Natural killer cell (primary cell): ENCODE measurements around the gene NTN4. TPM values are rescaled to one million over a fixed set of nuclear protein-coding genes. Genes with fewer than 3 reads are reported as not detected.

Experiments used
- ATAC-seq, 3 donors: fragments of 150-1000 bp in 2 of 3; fragments of 200-7000 bp in 1 of 3; cut with Tn5 transposase; 1 replicate in 1 of 3; 2 replicates in 2 of 3; pipeline ENCODE4 v1.10.0; 2021; ENCODE audit warnings: mild to moderate bottlenecking in 2 of 3, moderate library complexity in 2 of 3
- DNase-seq, 2 donors: peaks; one replicate each; pipeline versions ENCODE4 v3.0.0 to v3.0.0-alpha.2; 2013 to 2021; ENCODE audit warnings: mixed read lengths in 1 of 2
- H3K27ac ChIP-seq: one replicate; pipeline ENCODE4 v1.5.1; 2013; ENCODE audit warnings: mild to moderate bottlenecking, low read length
- H3K27me3 ChIP-seq: one replicate; pipeline ENCODE4 v1.6.1; 2013; ENCODE audit warnings: low read length; ENCODE audit not compliant: control insufficient read depth, insufficient read depth
- H3K36me3 ChIP-seq: one replicate; pipeline ENCODE4 v1.6.1; 2013; ENCODE audit warnings: low read length; ENCODE audit not compliant: control insufficient read depth, insufficient read depth
- H3K4me1 ChIP-seq: one replicate; pipeline ENCODE4 v1.6.1; 2013; ENCODE audit warnings: low read length; ENCODE audit not compliant: control insufficient read depth, insufficient read depth
- H3K4me3 ChIP-seq: one replicate; pipeline ENCODE4 v1.5.1; 2013; ENCODE audit warnings: low read length
- H3K9me3 ChIP-seq: one replicate; pipeline ENCODE4 v1.6.1; 2013; ENCODE audit warnings: low read length; ENCODE audit not compliant: control insufficient read depth, insufficient read depth
- H3K27ac Mint-ChIP-seq, 2 donors: one replicate each; pipeline ENCODE4 v1.8.0; 2022; ENCODE audit warnings: mild to moderate bottlenecking in 2 of 2, mixed read lengths in 2 of 2, moderate library complexity in 1 of 2
- H3K27me3 Mint-ChIP-seq, 2 donors: one replicate each; pipeline ENCODE4 v1.8.0; 2022; ENCODE audit warnings: low read depth in 2 of 2, mixed read lengths in 2 of 2
- H3K36me3 Mint-ChIP-seq: one replicate; pipeline ENCODE4 v1.8.0; 2022; ENCODE audit warnings: mixed read lengths
- H3K4me1 Mint-ChIP-seq, 2 donors: one replicate each; pipeline ENCODE4 v1.8.0; 2022; ENCODE audit warnings: mixed read lengths in 2 of 2
- H3K4me3 Mint-ChIP-seq: one replicate; pipeline ENCODE4 v1.8.0; 2022; ENCODE audit warnings: mild to moderate bottlenecking, moderate library complexity, mixed read lengths
- H3K9me3 Mint-ChIP-seq, 2 donors: one replicate each; pipeline ENCODE4 v1.8.0; 2022; ENCODE audit warnings: mixed read lengths in 2 of 2
- CTCF ChIP-seq: fragments of 200-600 bp; IDR thresholded peaks from one replicate; pipeline ENCODE4 v1.8.0; 2022; ENCODE audit warnings: antibody characterized with exemption
- WGBS: methylation state at CpG from one replicate; pipeline ENCODE4 v1.1.7; 2013; ENCODE audit warnings: missing lambda C conversion rate; ENCODE audit not compliant: insufficient coverage; 5-methylcytosine and 5-hydroxymethylcytosine counted together
- intact Hi-C: fragments of 100-400 bp; cut with micrococcal nuclease; formaldehyde crosslinking; loops from one replicate; pipeline ENCODE4 v1.14.2; 2022
- total RNA-seq, 4 donors: library from RNA; stranded (reverse); fragments of 120-200 nt in 1 of 4; gene quantifications; one replicate each; pipeline versions ENCODE4 v1.2.3 to v1.2.4, GENCODE V29; 2013 to 2022

NTN4 gene
- total RNA-seq, 3 donors from 2014 or later (not counting 1 experiment from before 2014, with no cell fraction given) = 0.18 TPM; not detected in 2

- Mint-ChIP-seq H3K27me3 (peaks cover 14 to 37% of the 10 kb centered on the region in 2 donors), H3K4me1 (no peaks in the 10 kb centered on the region), H3K9me3 (peaks cover 0 to 2% of the 10 kb centered on the region in 2 donors), H3K36me3 (no peaks in the 10 kb centered on the region), H3K4me3 (no peak overlapping the region), H3K27ac (no peak overlapping the region)
- no peaks in the 10 kb centered on the region for H3K36me3 ChIP-seq
- H3K27me3 ChIP-seq = no peaks in the 10 kb centered on the region
- no peaks in the 10 kb centered on the region for H3K9me3 ChIP-seq
- DNase-seq (no peak), ATAC-seq (no peak)
- H3K27ac ChIP-seq = no peak overlapping the region
- 83% methylated on average over 1 of the region's 3 CpGs for WGBS
- H3K4me1 ChIP-seq = no peaks in the 10 kb centered on the region
- TF ChIP-seq CTCF = no peak
- no peak overlapping the region for H3K4me3 ChIP-seq
- intact Hi-C loops = no loop called here
Observed at GRCh38 chr12:95741635-95742034, 48.9 kb downstream of the NTN4 start.

GRCh38 chr12:95740751-95741150, 49.8 kb downstream of the NTN4 start:
- intact Hi-C loops = no loop called here
- Histone ChIP-seq H3K4me1 (no peaks in the 10 kb centered on the region), H3K27ac (no peak overlapping the region), H3K4me3 (no peak overlapping the region), H3K36me3 (no peaks in the 10 kb centered on the region), H3K9me3 (no peaks in the 10 kb centered on the region), H3K27me3 (no peaks in the 10 kb centered on the region)
- Mint-ChIP-seq H3K27ac (no peak overlapping the region), H3K36me3 (no peaks in the 10 kb centered on the region), H3K27me3 (peaks cover 8 to 28% of the 10 kb centered on the region in 2 donors), H3K4me1 (no peaks in the 10 kb centered on the region), H3K9me3 (peaks cover 0 to 2% of the 10 kb centered on the region in 2 donors), H3K4me3 (no peak overlapping the region)
- DNase-seq (no peak), ATAC-seq (no peak)
- TF ChIP-seq CTCF = no peak
- WGBS = 88% methylated on average over 1 of the region's 1 CpG

DNA sequence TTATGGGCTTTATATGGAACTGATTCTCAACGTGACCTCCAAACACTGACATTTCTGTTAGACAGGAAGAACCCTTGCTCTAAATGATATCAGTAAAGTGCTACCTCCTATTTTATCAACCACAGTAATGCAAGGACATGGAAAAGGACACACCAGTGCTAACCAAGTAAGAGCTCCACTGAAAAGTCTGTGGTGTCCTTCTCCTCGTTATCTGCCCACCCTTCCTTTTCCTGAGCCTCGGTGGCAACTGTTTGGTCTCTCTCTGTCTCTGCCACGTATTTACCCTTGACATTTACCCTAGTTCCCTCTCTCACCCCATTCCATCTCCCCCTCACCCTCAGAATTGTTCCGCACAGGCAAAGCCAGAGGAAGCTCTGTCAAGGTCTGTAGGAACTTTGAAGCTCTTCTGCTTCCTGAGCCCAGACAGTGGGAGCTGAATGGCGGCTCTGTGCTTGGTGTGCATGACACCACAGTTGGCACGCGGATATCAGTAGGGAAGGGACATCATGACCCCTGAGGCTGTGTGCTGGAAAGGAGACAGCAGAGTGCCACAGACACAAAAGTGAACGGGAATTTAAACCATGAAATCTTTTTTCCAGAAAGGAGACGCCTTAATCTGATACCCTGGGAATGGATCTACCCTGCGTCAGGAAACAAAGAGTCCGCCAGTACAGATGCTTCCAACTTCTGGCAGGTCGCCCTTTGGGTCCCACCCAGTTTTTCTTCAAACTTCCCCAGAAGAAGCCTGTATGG, 50.8 kb downstream of the NTN4 start:
- TF ChIP-seq CTCF = no peak
- WGBS = 82% methylated on average over 13 of the region's 13 CpGs
- Histone ChIP-seq H3K36me3 (no peaks in the 10 kb centered on the region), H3K4me1 (no peaks in the 10 kb centered on the region), H3K27me3 (no peaks in the 10 kb centered on the region), H3K9me3 (no peaks in the 10 kb centered on the region), H3K27ac (no peak overlapping the region), H3K4me3 (no peak overlapping the region)
- H3K27ac Mint-ChIP-seq = no peak overlapping the region
- intact Hi-C loops = no loop called here
- H3K4me1 Mint-ChIP-seq = no peaks in the 10 kb centered on the region
- no peak for ATAC-seq
- no peak overlapping the region for H3K4me3 Mint-ChIP-seq
- no peak for DNase-seq
- H3K27me3 Mint-ChIP-seq = peaks cover 3 to 18% of the 10 kb centered on the region in 2 donors
- H3K9me3 Mint-ChIP-seq = no peaks in the 10 kb centered on the region
- H3K36me3 Mint-ChIP-seq = no peaks in the 10 kb centered on the region
